SK-N-MC (cell line): Measurements from ENCODE around the gene ME1.

Experiments used
- EZH2 ChIP-seq: fragments of 200-600 bp; sonication (generic); IDR thresholded peaks from one replicate; pipeline ENCODE4 v1.6.1; 2017; ENCODE audit warnings: antibody characterized with exemption
- FOXP2 ChIP-seq: optimal IDR thresholded peaks from 2 replicates; pipeline ENCODE3; 2011; ENCODE audit warnings: mild to moderate bottlenecking, moderate library complexity; ENCODE audit not compliant: insufficient read depth; ENCODE audit errors: extremely low read length, control extremely low read depth
- POLR2AphosphoS5 ChIP-seq: IDR thresholded peaks from 2 replicates; pipeline ENCODE4 v1.6.1; 2012; ENCODE audit warnings: mild to moderate bottlenecking, low read depth, low read length, borderline replicate concordance

GRCh38 chr6:83365931-83366330 is 64.9 kb downstream of the ME1 start:
- TF ChIP-seq POLR2AphosphoS5 (no peak), EZH2 (no peak), FOXP2 (no peak)
